Fibroblast of skin of abdomen (primary cell): ENCODE data around the gene PYGL.
"Not testable (repeated sequence)": the region's sequence is repeated elsewhere in the genome, so short reads cannot be mapped to it uniquely, and the experiment has no call there.

Source experiments
- DNase-seq: peaks from one replicate; pipeline ENCODE4 v3.0.0-alpha.2; 2013

PYGL gene

DNA sequence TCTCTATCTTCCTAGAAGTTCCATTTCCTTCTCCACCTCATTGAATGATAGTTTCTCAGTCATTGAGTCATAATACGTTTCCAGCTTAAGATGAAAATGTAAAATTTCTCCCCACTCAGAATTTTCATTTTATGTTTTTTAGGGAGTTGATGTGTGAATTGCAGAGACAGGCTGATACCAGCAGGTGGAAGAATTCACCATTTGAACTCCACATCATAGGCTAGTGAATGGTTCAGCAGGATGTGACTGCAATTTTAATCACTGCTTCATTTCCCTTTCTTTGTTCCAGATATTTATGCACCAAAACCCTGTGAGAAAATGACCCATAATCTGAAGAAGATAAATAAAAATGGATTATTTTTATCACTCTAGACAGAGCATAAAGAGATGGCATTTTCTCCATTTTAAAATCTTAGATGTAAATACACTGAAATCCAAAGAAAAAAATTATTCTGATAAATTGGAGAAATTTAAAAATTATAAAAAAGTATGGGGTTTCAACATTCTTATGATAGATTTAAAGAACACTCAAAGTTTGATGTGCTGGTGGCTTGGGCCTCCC is 10.6 kb upstream of the PYGL start:
- peak; percentile 56 for DNase-seq

GRCh38 chr14:50953502-50953901 is 9.2 kb upstream of the PYGL start:
- DNase-seq = no peak

DNA sequence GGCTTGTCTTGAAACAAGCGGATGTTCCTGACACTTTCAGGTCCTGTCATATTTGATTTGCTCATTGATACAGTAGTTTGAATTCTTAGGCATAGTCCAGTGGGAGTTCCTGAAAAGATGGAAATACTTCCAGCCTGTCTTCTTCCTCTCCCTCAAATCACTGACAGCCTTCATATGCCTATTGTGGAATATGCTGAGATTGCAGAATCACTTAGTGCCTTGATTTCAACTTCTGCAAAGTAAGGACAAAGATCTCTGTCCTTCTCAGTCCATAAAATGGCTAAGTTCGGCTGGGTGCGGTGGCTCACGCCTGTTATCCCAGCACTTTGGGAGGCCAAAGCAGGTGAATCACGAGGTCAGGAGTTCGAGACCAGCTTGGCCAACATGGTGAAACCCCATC is 6.7 kb upstream of the PYGL start:
- no peak for DNase-seq

DNA sequence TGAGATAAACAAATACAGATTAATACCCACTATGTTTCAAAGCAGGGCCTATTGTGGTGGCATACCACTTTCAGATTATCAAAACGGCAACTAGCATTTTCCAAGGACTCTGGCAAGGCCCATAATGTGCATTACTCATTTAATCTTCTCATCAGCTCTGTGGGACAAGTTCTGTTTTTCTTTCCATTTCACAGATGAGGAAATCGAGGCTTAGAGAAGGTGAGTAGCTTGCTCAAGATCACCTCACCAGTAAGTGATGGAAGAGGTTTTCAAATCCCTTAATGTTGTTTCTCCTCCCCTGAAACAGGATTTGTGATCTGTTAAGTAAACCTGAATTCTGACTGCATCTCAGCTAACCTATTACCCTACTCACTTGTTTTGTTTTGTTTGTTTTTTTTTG is 3.9 kb upstream of the PYGL start:
- DNase-seq = no peak

DNA sequence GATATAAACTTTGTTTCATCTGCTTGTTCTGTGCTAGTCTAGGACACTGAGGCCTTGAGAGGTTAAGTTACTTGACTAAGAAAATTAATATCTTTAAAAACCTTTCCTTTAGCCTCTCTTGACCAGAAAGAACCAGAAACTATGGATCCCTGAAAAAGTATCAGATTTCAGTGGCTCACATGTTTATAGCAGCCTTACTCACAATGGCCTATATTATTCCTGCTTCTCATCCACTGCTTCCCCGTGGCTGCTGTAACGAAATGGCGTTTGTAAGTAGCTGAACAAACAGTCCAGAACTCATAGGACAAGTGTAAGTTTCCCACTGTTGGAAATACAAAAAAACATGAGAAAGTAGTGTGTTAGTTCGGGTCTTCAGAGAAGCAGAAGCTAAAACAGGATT is 3.2 kb upstream of the PYGL start:
- DNase-seq = no peak

- DNase-seq = no peak
These were observed 2.1 kb upstream of the PYGL start for GRCh38 chr14:50946234-50946935.

GRCh38 chr14:50944647-50945413 is 547 bp upstream of the PYGL start:
- DNase-seq = no peak

DNA sequence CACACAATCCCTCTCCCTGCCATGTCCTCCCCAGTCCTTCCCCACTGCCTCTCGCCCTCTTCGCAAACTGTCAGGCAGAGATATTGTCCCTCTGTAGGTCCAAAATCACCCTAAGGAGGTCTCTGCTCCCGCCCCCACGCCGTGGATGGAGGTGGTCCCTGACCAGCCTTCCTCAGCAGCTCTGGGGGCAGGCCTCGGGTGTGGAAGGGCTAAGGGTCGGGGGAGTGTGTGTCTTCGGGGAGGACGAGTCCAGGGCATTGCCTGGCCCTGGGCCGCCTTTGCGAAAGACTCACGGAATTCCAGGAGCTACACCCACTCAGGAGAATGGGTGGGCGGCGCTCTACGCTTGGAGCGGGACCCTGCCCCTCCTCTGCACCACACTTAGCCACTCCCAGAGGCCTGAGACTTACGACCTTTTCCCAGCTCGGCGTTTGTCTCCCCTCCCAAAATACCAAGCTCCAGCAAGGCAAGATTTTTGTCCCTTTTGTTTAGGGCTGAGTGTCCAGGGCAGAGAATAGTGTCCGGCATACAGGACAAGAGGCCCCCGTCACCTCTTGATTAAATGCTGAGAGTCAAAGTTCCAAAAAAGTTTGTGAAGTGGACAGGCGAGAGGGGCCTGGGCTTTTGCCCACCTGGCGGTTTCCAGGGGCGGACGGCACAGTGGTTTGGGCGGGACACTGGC is 881 bp downstream of the PYGL start:
- no peak for DNase-seq

DNA sequence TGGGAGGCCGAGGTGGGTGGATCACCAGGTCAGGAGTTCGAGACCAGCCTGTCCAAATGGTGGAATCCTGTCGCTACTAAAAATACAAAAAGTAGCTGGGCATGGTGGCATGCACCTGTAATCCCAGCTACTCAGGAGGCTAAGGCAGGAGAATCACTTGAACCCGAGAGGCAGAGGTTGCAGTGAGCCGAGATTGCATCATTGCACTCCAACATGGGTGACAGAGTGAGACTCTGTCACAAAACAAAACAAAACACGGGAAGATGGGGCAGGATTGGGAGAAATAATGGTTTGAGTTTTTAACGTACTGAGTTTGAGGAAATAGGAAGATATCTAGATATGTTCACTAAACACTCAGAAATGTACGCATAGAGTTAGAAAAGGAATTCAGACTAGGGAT is 2.6 kb downstream of the PYGL start:
- not testable (repeated sequence) for DNase-seq

GRCh38 chr14:50941151-50941550 is 3.1 kb downstream of the PYGL start:
- DNase-seq = peak; percentile 78

GRCh38 chr14:50937800-50938199 is 6.5 kb downstream of the PYGL start:
- no peak for DNase-seq

GRCh38 chr14:50937325-50937724 is 7.0 kb downstream of the PYGL start:
- peak; percentile 64 for DNase-seq

DNA sequence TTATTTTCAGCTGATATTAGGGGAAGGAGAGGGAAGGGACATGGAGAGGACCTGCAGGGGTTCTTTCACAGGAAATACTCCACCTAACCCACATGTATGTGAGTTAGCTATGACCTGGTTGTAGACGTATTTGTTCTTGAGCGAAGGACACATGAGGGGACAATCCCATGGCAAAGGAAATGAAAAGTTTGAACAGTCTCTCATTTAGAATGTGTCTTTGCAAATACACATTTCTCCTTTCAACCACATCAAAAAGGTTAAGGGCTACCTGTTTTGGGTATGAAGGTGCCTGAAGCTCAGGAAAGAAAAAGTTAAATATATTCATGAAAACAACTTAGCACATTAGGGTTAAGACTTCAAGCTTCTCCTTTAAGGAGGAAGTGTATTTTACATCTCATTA is 7.4 kb downstream of the PYGL start:
- DNase-seq = no peak

DNA sequence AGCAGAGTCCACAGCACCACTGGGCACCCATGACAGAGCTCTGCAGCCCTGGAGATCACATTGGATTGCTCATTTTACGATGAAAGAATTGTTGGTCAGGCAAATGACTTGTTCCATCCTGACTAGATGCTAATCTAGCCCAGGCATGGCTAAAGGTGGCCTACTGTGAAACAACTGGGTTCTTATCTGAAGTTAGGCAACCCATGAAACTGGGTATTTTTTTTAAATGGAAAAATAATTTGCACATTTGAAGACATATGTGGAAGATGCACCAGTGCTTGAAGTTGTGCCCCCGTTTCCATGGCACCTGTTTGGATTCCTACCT is 8.3 kb downstream of the PYGL start:
- DNase-seq = no peak

DNA sequence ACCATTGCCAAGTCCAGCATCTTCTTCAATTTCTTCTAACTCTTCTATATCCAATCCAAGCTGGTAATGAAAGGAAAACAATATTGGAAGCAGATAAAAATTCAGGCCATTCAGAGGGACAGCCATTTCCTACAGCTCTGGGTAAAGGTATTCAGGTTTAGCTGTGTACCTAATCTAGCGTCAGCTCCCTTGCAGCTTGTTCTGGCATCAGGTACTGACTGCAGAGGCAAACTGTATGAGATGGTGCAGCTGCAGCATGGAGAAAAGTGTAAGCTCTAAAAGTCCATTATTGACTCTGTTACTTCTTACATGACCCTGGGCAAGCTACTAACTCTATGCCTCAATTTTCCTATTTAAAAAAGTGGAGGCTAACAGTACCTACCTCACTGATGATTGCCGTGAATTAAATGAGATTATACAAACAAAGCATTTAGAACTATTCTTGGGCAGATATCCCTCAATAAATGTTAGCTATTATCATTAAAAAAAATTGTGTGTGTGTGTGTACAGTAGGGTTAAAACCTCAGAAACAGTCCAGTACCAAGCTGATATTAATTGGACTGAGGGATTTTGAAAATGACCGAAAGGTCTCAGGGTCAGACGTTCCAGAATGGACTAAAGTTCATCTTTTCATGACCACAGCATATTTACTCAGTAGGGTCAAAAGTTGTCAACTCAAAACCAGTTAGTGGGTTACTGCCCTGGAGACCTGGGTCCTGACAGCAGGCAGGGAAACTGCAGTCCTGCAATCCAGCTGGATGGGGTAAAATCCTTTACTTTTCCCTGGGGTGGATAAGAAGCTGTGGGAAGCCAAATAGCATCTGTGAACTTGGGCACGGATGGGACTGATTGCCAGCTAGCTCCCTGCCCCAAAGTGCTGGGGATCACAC is 8.9 kb downstream of the PYGL start:
- no peak for DNase-seq

GRCh38 chr14:50932592-50933495 is 11.4 kb downstream of the PYGL start:
- DNase-seq = peak; percentile 48

- DNase-seq = no peak
These were observed 12.1 kb downstream of the PYGL start for GRCh38 chr14:50932156-50932555.

- no peak for DNase-seq
These were observed 12.7 kb downstream of the PYGL start for GRCh38 chr14:50931559-50931958.

DNA sequence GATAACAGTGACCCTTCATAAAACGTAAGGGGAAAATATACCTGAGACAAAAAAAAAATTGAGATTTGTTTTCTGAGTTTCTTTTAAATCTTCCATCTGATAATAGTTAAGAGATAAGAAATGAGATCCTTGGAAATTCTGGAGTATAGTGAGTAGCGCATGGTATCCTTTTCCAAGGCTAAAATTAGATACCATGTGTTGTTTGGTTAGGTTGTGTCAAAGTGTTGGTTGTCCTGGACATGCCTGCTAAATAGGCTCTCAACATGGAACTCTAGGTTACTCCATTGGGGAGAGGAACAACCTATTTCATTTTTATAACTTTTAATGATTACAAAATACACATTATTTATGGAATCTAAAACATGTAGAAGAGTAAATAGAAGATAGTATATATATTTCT is 14.8 kb downstream of the PYGL start:
- DNase-seq = no peak

- peak; percentile 65 for DNase-seq
These were observed 16.2 kb downstream of the PYGL start for GRCh38 chr14:50928002-50928635.

GRCh38 chr14:50926851-50927386 is 17.4 kb downstream of the PYGL start:
- DNase-seq = no peak
